ENCODE results near the gene TREH. TPM values are rescaled to one million over a fixed set of nuclear protein-coding genes. Genes with fewer than 3 reads are reported as not detected.

TREH gene
- total RNA-seq, 1 experiment from 2014 or later, result 0.15 TPM

GRCh38 chr11:118706546-118706825 lies 27.0 kb upstream of the TREH start (continued):
- TF ChIP-seq CTCF (IDR thresholded peaks at IDR 0.05 in 2 of 3, conservative IDR thresholded peaks at IDR 0.05 in 1 of 3; ENCODE audit: borderline replicate concordance in 1 of 3, insufficient read depth in 1 of 3, low read depth in 2 of 3, low read length in 2 of 3) (no peak), FOSL1 (IDR thresholded peaks at IDR 0.05; ENCODE audit: low read depth) (no peak), POLR2AphosphoS5 (IDR thresholded peaks at IDR 0.05; ENCODE audit: low read depth, low read length) (no peak)

DNA sequence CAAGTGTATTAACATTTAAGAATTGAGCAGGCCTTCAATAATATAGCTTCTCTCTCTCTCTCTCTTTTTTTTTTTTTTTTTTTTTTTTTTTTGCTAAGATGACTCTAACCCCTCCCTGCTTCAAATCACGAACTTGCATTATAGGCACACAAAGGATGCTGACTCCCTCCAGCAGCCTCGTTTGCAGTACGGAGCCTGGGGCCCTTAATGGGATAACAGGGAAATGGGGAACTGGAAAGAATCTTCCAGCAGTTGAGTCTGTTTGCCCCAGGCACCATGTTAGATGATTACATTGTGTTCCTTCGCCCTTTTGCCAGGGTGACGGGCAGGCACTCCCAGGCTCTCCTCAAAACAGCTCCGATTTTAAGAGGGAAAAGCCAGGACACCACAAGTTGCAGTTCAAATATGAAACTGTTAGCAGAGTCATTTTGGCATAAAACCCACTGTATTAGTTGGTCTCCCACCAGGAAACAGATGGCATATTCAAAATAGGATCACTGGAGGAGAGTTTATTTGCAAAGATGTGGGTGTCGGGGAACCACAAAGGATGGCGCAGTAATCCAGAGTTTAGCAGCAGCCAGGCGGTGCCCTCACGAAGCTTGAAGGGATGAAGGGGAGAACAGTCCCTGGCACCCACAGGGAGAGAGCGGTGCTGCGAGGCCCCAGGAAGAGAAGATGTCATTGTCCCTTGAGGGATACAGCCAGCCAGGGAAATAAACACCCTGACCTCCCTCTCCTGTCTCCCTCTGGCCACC lies 26.5 kb upstream of the TREH start:
- Histone ChIP-seq H3K36me3 (ENCODE audit: control insufficient read depth in 1 of 2, insufficient read depth in 2 of 2, low read length in 2 of 2) (no peaks in the 10 kb centered on the region), H3K4me3 (replicated peaks in 1 of 2; ENCODE audit: low read depth in 1 of 2, low read length in 2 of 2) (no peak overlapping the region), H3K27ac (ENCODE audit: low read depth, low read length) (no peak overlapping the region), H3K27me3 (ENCODE audit: insufficient read depth, low read length) (no peaks in the 10 kb centered on the region), H2AFZ (ENCODE audit: low read depth, low read length, poor library complexity, severe bottlenecking) (no peak overlapping the region), H3K79me2 (ENCODE audit: insufficient read depth, low read length) (no peaks in the 10 kb centered on the region), H3K4me1 (ENCODE audit: control insufficient read depth in 1 of 2, insufficient read depth in 2 of 2, low read length in 2 of 2) (no peaks in the 10 kb centered on the region), H3K9me2 (ENCODE audit: insufficient read depth) (no peaks in the 10 kb centered on the region), H3K9me3 (ENCODE audit: control insufficient read depth in 1 of 2, insufficient read depth in 1 of 2, low read depth in 1 of 2, low read length in 2 of 2) (no peaks in the 10 kb centered on the region), H4K20me1 (ENCODE audit: insufficient read depth) (no peaks in the 10 kb centered on the region), H3K4me2 (ENCODE audit: low read length) (no peak overlapping the region), H3K9ac (ENCODE audit: low read length) (no peak overlapping the region)
- intact Hi-C loops (cut with micrococcal nuclease), result no loop called here
- RAD21 ChIA-PET (ENCODE audit: low non-redundant PET in 1 of 2, low total read pairs in 2 of 2, uncharacterized antibody in 2 of 2, unreplicated experiment in 2 of 2), result interaction anchor here in 1 of 2 experiments (0.8 kb wide), 1 partner anchor 208 kb away, joined by 3 read pairs; no protein-coding TSS in a partner anchor
- POLR2A ChIA-PET, result no interaction called here
- CTCF ChIA-PET, result no interaction called here
- BruUV-seq (replicated peaks), result no TSS peak
- ATAC-seq, result no peak
- TF ChIP-seq SRF (IDR thresholded peaks at IDR 0.05; ENCODE audit: low read depth) (no peak), CEBPB (IDR thresholded peaks at IDR 0.05; ENCODE audit: low read depth) (no peak), RAD21 (IDR thresholded peaks at IDR 0.05; ENCODE audit: low read depth) (no peak), EZH2phosphoT487 (IDR thresholded peaks at IDR 0.05; ENCODE audit: borderline replicate concordance) (no peak), ELF1 (IDR thresholded peaks at IDR 0.05; ENCODE audit: borderline replicate concordance, low read depth) (no peak)
- TF ChIP-seq, protein P1, sequence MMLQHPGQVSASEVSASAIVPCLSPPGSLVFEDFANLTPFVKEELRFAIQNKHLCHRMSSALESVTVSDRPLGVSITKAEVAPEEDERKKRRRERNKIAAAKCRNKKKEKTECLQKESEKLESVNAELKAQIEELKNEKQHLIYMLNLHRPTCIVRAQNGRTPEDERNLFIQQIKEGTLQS (IDR thresholded peaks at IDR 0.05), result no peak
- DNase-seq (ENCODE audit: low read depth, low spot score), result no peak
